Astrocyte of the cerebellum (primary cell): ENCODE results near the gene SMC3.

Experiments
- DNase-seq: peaks from one replicate; pipeline ENCODE4 v3.0.0-alpha.2; 2011; ENCODE audit warnings: low read depth
- H3K4me3 ChIP-seq: 2 replicates; pipeline ENCODE4 v1.5.1; 2011; ENCODE audit warnings: mild to moderate bottlenecking, low read depth, low read length, moderate library complexity
- in situ Hi-C: cut with HindIII; loops from 2 replicates; pipeline ENCODE4 v1.10.0; 2017; ENCODE audit warnings: low sequenced_read_pairs
- TF ChIP-seq, protein P1 (sequence below): IDR thresholded peaks from 2 replicates; pipeline ENCODE4 v1.5.1; 2012; ENCODE audit warnings: low read length, low read depth, moderate library complexity, mild to moderate bottlenecking; ENCODE audit errors: missing control alignments

SMC3 gene

GRCh38 chr10:110566472-110567200 is 859 bp upstream of the SMC3 start:
- in situ Hi-C loops = no loop called here
- H3K4me3 ChIP-seq = peak overlapping the region; percentile 84
- TF ChIP-seq, protein P1, sequence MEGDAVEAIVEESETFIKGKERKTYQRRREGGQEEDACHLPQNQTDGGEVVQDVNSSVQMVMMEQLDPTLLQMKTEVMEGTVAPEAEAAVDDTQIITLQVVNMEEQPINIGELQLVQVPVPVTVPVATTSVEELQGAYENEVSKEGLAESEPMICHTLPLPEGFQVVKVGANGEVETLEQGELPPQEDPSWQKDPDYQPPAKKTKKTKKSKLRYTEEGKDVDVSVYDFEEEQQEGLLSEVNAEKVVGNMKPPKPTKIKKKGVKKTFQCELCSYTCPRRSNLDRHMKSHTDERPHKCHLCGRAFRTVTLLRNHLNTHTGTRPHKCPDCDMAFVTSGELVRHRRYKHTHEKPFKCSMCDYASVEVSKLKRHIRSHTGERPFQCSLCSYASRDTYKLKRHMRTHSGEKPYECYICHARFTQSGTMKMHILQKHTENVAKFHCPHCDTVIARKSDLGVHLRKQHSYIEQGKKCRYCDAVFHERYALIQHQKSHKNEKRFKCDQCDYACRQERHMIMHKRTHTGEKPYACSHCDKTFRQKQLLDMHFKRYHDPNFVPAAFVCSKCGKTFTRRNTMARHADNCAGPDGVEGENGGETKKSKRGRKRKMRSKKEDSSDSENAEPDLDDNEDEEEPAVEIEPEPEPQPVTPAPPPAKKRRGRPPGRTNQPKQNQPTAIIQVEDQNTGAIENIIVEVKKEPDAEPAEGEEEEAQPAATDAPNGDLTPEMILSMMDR = no peak
- DNase-seq = no peak

- TF ChIP-seq, protein P1 = no peak
- in situ Hi-C loops = no loop called here
- DNase-seq = no peak
- H3K4me3 ChIP-seq = peak overlapping the region; percentile 84
These were observed 700 bp downstream of the SMC3 start for GRCh38 chr10:110568055-110568735.

- H3K4me3 ChIP-seq = peak overlapping the region; percentile 26
- in situ Hi-C loops = no loop called here
- TF ChIP-seq, protein P1 = no peak
- DNase-seq = no peak
These were observed 1.6 kb downstream of the SMC3 start for GRCh38 chr10:110569122-110569521.

DNA sequence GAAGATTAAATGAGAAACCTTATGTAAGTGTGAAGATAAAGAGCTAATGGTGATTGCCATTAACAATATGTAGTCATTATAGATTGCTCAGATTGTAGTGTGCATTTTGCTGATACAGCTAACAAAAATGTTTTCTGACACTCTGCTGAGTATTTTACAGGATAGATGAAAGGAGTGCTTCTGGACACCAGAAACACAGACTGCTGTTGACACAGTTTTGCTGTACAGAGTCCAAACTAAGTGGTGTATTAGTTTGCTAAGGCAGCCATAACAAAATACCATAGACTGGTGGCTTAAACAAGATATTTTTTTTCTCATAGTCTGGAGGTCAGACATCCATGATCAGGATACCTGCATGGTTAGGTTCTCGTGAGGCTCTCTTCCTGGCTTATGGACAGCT is 2.2 kb downstream of the SMC3 start:
- no peak for DNase-seq
- in situ Hi-C loops = no loop called here

GRCh38 chr10:110571093-110571743 is 3.7 kb downstream of the SMC3 start:
- TF ChIP-seq, protein P1 = no peak
- DNase-seq = no peak
- in situ Hi-C loops = no loop called here
- no peak overlapping the region for H3K4me3 ChIP-seq

More for the DNA sequence above, 2.2 kb downstream of the SMC3 start:
- H3K4me3 ChIP-seq = no peak overlapping the region
- TF ChIP-seq, protein P1 = no peak

- no peak for DNase-seq
- no peak overlapping the region for H3K4me3 ChIP-seq
- TF ChIP-seq, protein P1 = no peak
- in situ Hi-C loops = no loop called here
These were observed 5.4 kb downstream of the SMC3 start for GRCh38 chr10:110572862-110573261.
